ENCODE data around the gene HNRNPK. TPM values are rescaled to one million over a fixed set of nuclear protein-coding genes. Genes with fewer than 3 reads are reported as not detected.

HNRNPK gene
- total and polyA plus RNA-seq, 2 of the 4 experiments (the other 2 are of a cell fraction): 422 to 458 TPM

Small RNA genes within 50 kb of the gene (microRNA-seq; reads per million reads assigned to microRNA genes)
- gene MIR7-1 (ENCODE audit: unreplicated experiment): 65.4 reads per million, percentile 47 among the genes with 10 or more reads in this experiment
- gene RF00019 (ENCODE audit: insufficient read depth, insufficient read length): not detected

Small RNA genes within 50 kb of the gene (small RNA-seq; reads per million reads assigned to genes)
- 0 reads per million in 5 experiments for gene RF00019

Other genes starting within 250 kb of the HNRNPK start
- 0.18 and 1.7 TPM in 2 replicates for gene GKAP1, start 162.4 kb downstream of the HNRNPK start, total RNA-seq (2012; rRNA removed)
- 0.87 and 1.4 TPM in 2 replicates for gene GKAP1, start 162.4 kb downstream of the HNRNPK start, polyA plus RNA-seq (2012; rRNA removed)
- gene KIF27, start 58.8 kb downstream of the HNRNPK start, total RNA-seq (2012; rRNA removed): 1.6 and 2.2 TPM in 2 replicates
- 0.32 and 0.60 TPM in 2 replicates for gene KIF27, start 58.8 kb downstream of the HNRNPK start, polyA plus RNA-seq (2012; rRNA removed)
- 6.8 and 12.8 TPM in 2 replicates for gene RMI1, start 590 bp upstream of the HNRNPK start, total RNA-seq (2012; rRNA removed)
- 2.7 and 4.4 TPM in 2 replicates for gene RMI1, start 590 bp upstream of the HNRNPK start, polyA plus RNA-seq (2012; rRNA removed)

Data from IMR-90 (cell line).